HG03139 (cell line): Measurements from ENCODE around the gene TOMM34.
A peak's percentile ranks its signal among the peaks of the same experiment; 100 is the strongest.

ENCODE experiments used
- ATAC-seq: cut with Tn5 transposase; IDR thresholded peaks from one replicate; pipeline ENCODE4 v1.9.1; 2021; ENCODE audit not compliant: unreplicated experiment

The TOMM34 gene

DNA sequence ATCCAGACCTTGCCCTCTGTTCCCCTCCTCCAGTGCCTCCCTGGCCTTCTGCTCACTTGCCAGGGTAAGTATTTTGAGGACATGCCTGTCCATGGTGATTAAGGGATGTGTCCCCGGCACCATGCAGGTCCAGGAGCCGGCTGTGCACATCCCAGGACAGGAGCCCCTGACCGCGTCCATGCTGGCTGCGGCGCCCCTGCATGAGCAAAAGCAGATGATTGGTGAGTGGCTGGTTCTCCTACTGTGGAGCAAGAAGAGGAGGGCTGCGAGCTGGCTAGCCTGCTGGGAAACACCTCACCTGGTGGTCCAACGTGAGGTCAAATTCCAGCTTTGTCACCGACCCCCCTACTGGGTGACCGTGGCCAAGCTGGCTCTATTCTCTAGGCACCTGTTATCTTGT lies 23.7 kb downstream of the TOMM34 start:
- no peak for ATAC-seq

DNA sequence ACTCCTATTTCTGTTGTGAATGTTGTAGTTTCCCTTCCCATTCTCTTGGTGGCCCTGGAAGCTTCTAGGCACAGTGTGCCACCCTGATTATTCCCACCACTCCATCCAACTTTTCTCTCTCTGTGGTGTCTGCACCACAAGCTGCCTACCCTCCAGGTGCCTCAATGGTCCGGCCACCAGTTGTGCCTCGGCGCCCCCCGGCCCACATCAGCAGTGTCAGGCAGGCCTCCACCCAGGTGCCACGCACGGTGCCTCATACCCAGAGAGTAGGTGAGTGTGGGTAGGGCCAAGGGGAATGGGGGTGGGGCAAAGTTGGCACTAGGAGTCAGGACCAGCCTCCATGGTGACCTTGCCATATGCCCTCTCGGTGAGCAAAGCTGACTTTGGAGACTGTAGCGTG lies 27.3 kb downstream of the TOMM34 start:
- no peak for ATAC-seq

DNA sequence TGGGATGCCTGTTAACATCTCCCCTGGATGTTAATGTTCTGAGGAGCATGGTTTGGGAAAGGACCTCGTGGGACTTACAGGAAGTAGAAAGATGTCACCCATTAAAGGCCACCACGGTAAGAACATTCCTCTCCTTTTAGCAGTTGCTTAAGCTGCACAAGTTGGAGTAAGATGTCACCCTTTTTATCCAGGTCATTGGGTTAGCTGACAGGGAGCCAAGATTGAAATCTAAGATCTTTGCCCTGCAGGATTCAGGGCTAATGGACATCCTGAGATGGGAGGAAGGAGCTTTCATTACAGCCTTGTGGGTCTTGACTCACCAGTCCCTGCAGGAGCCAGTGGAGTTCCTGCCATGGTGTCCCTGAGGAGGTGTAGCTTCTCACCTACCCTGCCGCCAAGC lies 28.3 kb downstream of the TOMM34 start:
- no peak for ATAC-seq

DNA sequence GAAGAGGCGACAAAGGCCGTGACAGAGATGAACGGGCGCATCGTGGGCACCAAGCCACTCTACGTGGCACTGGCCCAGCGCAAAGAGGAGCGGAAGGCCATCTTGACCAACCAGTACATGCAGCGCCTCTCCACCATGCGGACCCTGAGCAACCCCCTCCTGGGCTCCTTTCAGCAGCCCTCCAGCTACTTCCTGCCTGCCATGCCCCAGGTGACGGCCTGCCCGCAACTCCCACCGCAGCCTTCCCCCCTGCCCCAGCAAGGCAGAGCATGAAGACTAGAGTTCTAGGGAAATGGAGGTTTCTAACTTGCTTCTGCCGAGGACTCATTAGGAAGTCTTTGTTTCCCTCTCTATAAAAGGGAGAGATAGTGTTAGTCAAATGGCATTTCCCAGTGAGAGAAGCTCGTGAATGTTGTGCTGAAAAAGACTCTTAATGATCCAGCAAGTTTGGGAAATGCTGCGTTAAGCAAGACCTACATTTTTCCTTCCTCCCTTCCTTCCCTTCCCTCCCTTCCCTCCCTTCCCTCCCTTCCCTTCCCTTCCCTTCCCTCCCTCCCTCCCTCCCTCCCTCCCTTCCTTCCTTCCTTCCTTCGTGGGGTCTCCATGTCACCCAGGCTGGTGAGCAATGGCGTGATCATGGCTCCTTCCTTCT lies 29.6 kb downstream of the TOMM34 start:
- no peak for ATAC-seq

DNA sequence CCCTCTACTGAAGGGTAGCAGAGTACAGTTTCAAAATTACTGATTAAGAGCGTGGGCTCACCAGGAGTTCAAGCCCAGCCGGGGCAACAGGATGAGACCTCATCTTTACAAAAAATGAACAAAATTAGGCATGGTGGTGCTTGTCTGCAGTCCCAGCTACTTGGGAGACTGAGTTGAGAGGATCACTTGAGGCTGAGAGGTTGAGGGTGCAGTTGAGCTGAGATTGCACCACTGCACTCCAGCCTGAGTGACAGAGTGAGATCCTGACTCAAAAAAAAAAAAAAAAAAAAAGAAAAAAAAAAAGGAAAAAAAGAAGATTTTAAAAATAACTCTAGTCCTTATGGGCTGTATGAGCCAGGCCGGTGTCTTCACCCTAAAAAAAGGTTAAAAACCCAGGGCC lies 31.6 kb downstream of the TOMM34 start:
- no peak for ATAC-seq

DNA sequence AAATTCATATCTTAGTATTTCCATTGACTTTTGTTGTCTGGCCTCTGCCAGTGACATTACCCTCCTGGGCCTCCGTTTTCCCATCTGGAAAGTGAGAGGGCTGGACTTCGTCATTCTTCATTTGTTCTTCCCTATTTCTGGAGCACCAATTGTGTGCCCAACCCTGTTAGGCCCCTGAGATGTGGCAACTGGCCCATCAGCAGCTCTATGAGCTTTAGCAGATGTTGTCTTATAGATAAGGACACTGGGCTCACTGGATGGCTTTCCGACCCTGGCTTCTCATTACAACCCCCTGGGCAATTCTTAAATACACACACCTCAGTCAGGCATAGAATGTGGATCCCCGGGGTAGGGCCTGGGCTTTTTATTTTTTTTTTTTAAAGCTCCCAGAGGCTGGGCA lies 35.7 kb downstream of the TOMM34 start:
- ATAC-seq, result no peak

DNA sequence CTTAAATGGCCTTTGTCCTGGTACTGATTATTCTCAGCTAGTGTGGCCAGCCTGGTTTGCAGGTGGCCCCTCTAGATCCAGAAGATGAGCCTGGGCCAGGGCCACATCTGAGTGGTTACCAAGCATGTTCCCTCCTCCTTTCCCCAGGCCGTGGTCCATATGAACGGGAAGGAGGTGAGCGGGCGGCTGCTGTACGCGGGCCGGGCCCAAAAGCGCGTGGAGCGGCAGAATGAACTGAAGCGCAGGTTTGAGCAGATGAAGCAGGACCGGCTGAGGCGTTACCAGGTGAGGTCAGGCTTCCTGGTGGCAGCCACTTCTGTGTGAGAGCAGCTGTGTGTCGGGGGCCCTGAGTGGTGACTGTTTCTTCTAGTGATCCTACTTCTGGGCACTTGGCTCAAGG lies 38.8 kb downstream of the TOMM34 start:
- ATAC-seq, result no peak

DNA sequence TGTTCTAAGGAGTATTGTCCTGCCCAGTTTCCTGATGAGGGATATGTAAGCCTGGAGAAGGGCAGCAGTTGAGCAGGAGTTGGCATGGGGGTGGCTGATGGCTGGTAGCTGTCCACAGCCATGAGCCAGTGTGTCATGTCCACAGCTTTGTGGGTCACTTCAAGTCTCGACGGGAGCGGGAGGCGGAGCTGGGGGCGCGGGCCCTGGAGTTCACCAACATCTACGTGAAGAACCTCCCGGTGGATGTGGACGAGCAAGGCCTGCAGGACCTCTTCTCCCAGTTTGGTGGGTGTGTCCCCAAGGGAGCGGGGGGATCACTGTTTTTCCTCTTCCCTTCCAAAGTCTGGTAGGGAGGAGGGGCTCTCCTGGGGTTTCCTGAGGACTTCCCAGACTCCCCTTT lies 41.4 kb downstream of the TOMM34 start:
- ATAC-seq, result no peak

DNA sequence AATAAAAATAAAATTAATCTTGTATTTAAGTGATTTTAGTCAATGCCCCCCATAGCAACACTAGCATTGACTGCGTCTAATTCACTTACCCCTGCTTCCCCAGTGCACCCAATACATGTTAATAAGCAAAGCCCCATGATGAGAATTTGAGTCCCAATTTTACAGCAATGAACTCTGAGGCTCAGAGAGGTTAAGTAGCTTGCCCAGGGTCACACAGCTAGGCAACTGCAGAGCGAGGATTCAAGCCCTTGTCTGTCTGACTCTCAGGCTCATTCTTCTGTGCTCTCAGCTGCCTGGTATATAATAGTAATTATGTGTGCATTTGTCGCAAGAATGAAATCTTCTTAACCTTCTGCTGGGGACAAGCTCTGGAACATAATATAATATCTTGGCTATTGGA lies 41.9 kb downstream of the TOMM34 start:
- ATAC-seq, result no peak

DNA sequence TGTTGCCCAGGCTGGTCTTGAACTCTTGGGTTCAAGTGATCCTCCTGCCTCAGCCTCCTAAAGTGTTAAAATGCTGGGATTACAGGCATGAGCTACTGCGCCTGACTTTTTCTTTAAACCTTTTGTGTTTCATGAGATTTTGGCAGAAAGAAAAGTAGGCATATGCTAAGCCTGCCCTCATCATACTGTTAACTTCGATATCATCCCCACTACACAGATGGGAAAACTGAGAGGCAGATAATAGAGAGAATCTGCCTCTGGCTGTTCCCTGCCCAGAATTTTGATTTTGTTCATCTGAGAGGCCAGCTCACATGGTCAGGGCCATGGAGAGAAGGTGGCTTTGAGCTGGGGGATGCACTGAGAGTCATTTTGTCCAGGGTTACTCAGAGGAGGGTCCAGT lies 42.8 kb downstream of the TOMM34 start:
- ATAC-seq, result no peak

DNA sequence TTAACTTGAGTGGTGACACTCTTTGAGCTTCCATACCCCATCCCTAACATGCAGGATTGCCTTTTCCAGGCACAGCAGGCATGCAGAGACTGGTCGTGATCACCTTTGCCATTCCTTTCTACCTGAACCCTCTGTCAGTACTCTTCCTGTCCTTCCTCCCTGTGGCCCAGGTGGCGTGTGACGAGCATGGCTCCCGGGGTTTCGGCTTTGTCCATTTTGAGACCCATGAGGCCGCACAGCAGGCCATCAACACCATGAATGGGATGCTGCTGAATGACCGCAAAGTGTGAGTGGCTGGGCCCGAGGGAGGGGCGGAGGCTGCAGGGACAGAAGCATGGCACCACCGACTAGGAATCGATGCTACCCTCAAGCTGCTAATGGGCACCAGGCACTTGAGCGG lies 43.6 kb downstream of the TOMM34 start:
- no peak for ATAC-seq

DNA sequence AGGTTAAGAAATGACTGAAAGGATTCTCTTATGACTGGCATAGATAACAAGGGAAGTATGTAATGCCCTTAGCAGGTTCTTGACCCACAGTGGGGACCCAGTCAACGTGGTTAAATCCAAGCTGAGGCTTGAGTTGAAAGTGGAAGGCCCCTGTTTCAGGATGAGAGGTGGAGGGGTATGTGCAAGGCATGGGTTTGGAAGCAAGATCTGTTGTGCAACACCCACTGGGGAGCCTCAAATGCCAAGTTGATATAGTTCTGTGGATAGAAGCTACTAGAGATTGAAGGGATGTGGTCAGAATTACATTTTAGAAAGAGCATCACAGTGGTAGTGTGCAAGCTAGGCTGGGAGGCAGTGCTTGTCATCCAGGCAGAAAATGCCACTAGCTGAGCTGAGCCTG lies 45.3 kb downstream of the TOMM34 start:
- ATAC-seq, result no peak

DNA sequence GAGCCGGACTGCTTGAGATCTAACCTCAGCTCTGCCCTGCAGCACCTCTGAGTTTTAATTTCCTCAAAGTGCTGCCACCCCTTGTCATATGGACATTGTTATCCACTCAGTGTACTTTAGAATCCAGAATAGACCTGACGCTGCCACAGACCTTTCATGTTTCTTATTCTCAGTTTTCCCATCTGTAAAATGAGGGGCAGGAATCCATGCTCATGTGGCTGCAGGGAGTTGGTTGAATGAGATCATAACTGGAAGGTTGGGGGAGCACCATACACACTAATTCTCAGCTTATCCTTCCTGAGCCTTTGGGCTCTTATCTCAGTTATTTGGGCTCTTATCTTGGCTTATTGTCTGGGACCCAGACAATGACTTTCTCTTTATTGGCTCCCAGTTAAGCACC lies 48.0 kb downstream of the TOMM34 start:
- ATAC-seq, result no peak

DNA sequence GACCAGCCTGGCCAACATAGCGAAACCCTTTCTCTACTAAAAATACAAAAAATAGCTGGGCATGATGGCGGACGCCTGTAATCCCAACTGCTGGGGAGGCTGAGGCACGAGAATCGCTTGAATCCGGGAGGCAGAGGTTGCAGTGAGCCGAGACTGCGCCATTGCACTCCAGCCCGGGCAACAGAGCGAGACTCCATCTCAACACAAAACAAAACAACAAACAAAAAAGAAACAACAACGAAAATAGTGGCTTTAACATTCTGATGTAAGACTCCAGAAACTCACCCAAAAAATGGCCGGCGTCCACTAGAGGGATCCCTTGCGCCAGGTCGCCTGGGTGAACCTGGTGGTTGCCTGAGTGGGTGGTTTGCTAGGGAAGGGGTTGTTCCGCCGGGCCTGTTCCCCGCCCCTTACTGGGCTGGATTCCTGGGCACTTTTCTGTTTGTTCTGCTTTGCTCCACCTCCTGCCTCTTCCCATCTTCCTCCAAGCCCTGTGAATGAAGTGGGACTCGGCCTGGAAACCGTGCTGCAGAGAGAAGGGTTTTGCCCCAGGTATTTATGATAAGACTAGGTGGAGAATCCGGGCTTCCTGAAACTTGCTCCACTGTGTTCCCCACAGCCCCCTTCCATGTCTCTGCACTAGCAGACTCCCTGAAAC lies 48.8 kb downstream of the TOMM34 start:
- ATAC-seq, result no peak

DNA sequence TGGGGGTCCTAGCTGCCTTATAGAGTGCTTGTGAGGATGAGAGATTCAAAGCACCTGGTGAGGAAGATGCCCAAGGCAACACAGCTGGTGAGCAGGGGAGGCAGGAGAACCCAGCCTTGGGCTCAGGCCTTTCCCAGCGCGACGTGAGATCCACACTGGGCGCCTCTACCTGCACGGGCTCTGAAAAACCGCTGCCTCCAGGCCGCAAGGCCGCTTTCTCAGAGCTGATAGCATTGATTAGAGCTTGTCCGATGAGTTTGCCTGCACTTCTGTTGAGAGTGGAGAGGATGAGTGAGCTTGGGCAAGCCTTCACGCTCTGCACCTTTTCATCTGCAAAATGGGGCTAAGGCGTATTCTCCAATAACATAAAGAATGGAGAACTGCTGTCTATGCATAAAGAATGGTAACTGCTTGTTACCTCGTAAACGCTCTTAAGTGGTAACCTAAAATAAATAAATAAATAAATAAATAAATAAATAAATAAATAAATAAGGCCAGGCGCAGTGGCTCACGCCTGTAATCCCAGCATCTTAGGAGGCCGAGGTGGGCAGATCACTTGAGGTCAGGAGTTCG lies 49.4 kb downstream of the TOMM34 start:
- ATAC-seq, result no peak

DNA sequence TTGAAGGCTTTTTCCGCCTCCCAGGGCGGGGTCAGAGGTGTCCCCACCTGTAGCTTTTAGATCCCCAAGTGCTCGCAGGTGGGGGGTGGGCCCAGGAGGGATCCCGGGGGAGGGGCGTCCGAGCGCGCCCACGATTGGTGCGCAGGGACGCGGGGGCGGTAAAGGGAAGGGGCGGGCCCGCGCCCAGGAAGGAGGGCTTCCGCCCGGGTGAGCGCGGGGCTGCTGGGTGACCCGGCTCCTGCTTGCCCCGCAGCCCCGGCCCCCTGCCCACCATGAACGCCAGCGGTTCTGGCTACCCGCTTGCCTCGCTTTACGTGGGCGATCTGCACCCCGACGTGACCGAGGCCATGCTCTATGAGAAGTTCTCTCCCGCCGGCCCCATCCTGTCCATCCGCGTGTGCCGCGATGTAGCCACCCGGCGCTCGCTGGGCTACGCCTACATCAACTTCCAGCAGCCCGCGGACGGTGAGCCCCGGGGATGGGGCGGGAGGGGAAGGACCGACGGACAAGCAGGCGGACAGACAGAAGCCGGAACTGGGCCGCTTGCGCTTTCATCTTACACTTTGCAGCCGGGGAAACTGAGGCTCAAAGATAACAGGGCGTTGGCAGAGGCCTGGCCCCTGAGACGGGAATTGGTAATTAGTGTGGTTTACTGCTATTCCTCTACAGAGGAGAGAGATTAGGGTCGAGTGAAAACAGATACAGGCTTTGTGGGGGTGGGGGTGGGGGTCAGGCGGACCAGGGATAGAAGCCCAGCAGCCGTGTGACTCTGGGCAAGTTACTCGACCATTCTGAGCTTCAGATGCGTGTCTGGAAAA lies 50.1 kb downstream of the TOMM34 start, which contains the start of gene PABPC1L:
Gene PABPC1L (plus strand): TSS at position 189 of the 818 bp plus-strand sequence. CDS start 84 bp downstream, at position 273.
- peak; percentile 83 for ATAC-seq

DNA sequence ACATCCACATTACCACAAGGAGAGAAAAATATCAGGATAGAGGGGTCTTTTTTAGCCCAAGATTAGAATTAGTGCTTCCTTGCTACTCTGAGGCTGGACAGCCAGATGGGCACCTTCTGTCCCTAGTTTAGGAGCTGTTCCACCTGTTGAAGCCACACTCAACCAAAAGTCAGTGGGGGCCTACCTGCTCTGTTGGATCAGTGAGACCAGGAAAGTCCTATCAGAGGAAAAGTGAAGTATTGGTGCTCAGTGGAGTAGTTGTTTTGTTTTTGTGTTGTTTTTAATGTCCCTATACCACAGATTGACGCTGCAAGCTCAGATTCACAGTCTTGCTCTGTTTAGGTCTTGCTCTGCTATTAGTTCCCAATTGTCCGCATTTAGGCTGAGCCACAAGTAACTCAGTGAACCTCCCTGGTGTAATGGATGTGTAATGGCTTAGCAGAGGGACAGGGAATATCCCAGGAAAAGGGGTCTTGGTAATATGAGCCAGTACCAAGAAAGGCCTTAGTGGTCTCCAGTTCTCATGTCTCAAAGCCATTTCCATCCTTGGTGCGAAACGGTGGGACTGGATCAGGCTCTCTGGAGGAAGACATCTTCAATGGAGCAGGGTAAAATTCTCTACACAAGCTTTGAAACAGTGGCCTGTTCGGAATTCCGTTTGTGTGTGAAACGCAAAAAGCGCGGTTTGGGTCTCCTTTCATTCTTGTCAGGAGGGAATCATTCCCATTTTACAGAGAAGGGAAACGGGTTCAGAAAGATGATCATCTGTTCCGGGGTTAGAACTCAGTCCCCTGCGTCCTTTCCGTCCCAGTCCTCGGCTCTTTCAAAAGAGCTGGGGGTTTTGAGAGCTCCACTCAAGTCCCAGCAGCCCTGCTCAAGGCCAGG lies 51.0 kb downstream of the TOMM34 start:
- no peak for ATAC-seq

DNA sequence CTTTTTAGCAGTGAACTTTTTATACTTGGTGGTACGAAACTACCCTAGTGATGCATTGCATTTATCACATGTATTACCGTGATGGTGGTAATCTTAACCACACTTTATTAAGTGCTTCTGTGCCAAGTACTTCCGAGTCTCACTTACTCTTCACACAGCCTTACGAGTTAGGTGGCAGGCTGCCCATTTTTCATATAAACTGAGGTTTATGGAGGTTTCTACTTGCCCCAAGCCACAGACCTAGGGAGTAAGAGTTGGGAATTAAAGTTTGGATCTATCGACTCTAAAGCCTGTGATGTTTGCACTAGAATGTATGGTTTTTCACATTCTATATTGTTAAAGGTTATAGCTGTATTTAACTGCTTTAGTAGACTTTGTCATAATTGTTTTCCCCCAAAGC lies 55.8 kb downstream of the TOMM34 start:
- ATAC-seq, result no peak

DNA sequence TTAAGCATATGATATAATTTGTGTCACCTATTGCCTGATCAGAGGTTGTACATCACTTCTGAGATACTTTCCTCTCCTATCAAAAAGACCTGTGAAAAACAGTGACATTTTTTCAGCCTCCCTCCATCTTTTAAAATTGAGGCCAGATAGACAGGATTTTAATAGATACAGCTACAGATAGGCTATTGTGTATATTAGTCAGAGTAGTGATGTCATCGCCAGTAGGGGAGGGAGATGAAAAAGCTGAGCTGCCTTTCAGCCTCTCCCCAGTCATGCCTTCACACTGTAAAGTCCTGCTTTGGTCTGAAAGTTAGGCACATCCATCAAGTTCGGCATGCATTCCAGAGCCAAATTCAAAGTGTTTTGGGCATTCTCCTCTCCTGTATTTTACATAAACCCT lies 58.2 kb downstream of the TOMM34 start:
- ATAC-seq, result no peak

DNA sequence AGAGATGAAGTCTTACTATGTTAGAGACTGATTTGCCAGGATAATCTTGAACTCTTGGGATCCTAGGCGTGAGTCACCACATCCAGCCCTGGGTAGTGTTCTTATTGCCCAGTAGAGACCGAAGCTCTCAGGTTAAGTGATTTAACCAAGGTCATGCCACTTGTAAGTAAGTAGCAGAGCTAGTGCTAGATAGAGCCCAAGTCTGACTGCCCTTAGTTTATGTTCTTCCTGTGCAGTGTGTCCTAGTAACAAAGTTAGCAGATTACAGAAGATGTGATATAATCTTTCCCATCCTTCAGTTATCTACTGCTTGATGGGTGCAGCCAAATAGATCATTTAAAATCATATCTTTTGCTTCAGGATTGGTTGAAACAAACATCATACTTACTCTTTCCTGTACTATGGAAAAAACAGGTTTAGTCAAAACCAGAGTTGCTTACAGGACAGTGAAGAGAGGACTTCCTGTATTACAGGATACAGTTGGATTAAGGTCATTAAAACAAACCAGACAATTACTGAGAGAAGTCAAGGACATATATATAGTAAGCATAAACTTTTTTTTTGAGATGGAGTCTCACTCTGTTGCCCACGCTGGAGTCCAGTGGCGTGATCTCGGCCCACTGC lies 59.9 kb downstream of the TOMM34 start:
- ATAC-seq, result no peak
